OCI-LY1 (cell line): ENCODE measurements around the gene FLVCR1.
"Not testable (repeated sequence)": the region's sequence is repeated elsewhere in the genome, so short reads cannot be mapped to it uniquely, and the experiment has no call there.

Experiments
- H2AFZ ChIP-seq: fragments of 200-600 bp; sonication (generic), shearing (Covaris generic); 2 replicates; pipeline ENCODE4 v1.6.0; 2014; ENCODE audit warnings: antibody characterized with exemption, mild to moderate bottlenecking, low read length
- H3F3A ChIP-seq: fragments of 200-600 bp; sonication (generic), shearing (Covaris generic); 2 replicates; pipeline ENCODE4 v1.6.0; 2014; ENCODE audit warnings: mild to moderate bottlenecking, antibody characterized with exemption, low read length, moderate library complexity; ENCODE audit not compliant: insufficient read depth
- H3K27ac ChIP-seq: fragments of 200-600 bp; sonication (generic); 2 replicates; pipeline ENCODE4 v1.5.1; 2014; ENCODE audit warnings: low read length, mixed run types, mild to moderate bottlenecking, low read depth; ENCODE audit not compliant: poor library complexity, severe bottlenecking
- H3K27me3 ChIP-seq: fragments of 200-600 bp; sonication (generic); 2 replicates; pipeline ENCODE4 v1.6.0; 2014; ENCODE audit warnings: antibody characterized with exemption, mild to moderate bottlenecking, low read length, moderate library complexity; ENCODE audit not compliant: insufficient read depth
- H3K36me3 ChIP-seq: fragments of 200-600 bp; sonication (generic); 2 replicates; pipeline ENCODE4 v1.6.1; 2014; ENCODE audit warnings: mild to moderate bottlenecking, antibody characterized with exemption, low read length, moderate library complexity, mixed read lengths; ENCODE audit not compliant: insufficient read depth
- H3K4me1 ChIP-seq: fragments of 200-600 bp; sonication (generic); 2 replicates; pipeline ENCODE4 v1.5.1; 2014; ENCODE audit warnings: mild to moderate bottlenecking, low read length, moderate library complexity; ENCODE audit not compliant: insufficient read depth, severe bottlenecking
- H3K4me2 ChIP-seq: fragments of 200-600 bp; sonication (generic), shearing (Covaris generic); 2 replicates; pipeline ENCODE4 v1.6.1; 2014; ENCODE audit warnings: low read length
- H3K4me3 ChIP-seq: fragments of 200-600 bp; sonication (generic); 2 replicates; pipeline ENCODE4 v1.5.1; 2014; ENCODE audit warnings: low read length, low read depth, mild to moderate bottlenecking, mixed read lengths; ENCODE audit not compliant: poor library complexity, severe bottlenecking
- H3K79me2 ChIP-seq: fragments of 200-600 bp; shearing (Covaris generic); 2 replicates; pipeline ENCODE4 v1.6.1; 2016; ENCODE audit warnings: mixed run types, low read length, mixed read lengths; ENCODE audit not compliant: insufficient read depth
- H3K9ac ChIP-seq: fragments of 200-600 bp; sonication (generic), shearing (Covaris generic); 2 replicates; pipeline ENCODE4 v1.6.1; 2014; ENCODE audit warnings: mild to moderate bottlenecking, low read length, mixed read lengths
- H3K9me2 ChIP-seq: fragments of 200-600 bp; sonication (generic), shearing (Covaris generic); 2 replicates; pipeline ENCODE4 v1.6.1; 2014; ENCODE audit warnings: low read depth, mild to moderate bottlenecking, low read length, mixed read lengths
- H3K9me3 ChIP-seq: fragments of 200-600 bp; shearing (Covaris generic); 2 replicates; pipeline ENCODE4 v1.6.1; 2014; ENCODE audit warnings: low read length, mixed read lengths
- H4K20me1 ChIP-seq: fragments of 200-600 bp; sonication (generic), shearing (Covaris generic); 2 replicates; pipeline ENCODE4 v1.6.0; 2016; ENCODE audit warnings: mild to moderate bottlenecking, low read length; ENCODE audit not compliant: insufficient read depth
- EZH2 ChIP-seq: fragments of 200-600 bp; sonication (generic), shearing (Covaris generic); IDR thresholded peaks from 2 replicates; pipeline ENCODE4 v1.8.0; 2017; ENCODE audit warnings: borderline replicate concordance, mixed run types, mild to moderate bottlenecking, antibody characterized with exemption, low read length, moderate library complexity, mixed read lengths
- TF ChIP-seq, protein P1 (sequence below): fragments of 200-600 bp; sonication (generic), shearing (Covaris generic); IDR thresholded peaks from 2 replicates; pipeline ENCODE4 v1.5.1; 2017; ENCODE audit warnings: mild to moderate bottlenecking, antibody characterized with exemption, low read length, moderate library complexity, mixed read lengths

FLVCR1 gene

DNA sequence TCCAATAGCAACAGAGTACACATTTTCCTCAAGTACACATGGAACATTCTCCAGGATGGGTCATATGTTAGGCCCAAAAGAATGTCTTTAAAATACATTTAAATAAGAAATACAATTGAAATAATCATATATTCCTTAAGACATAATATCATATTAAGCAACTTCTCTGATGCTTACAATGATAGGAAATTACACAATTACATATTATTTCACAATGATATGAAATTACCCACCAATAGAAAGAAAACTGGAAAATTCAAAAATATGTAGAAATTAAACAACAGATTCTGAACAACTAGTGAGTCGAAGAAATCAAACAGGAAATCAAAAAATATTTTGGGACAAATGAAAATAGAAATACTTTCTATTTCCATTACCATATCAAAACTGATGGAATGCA lies 45.6 kb downstream of the FLVCR1 start:
- H3K27me3 ChIP-seq, result no peaks in the 10 kb centered on the region
- H3K9ac ChIP-seq, result no peak overlapping the region

GRCh38 chr1:212908071-212908470 lies 50.0 kb downstream of the FLVCR1 start:
- H3K9me3 ChIP-seq, H3K27ac ChIP-seq, H3K9ac ChIP-seq, H3K27me3 ChIP-seq, H3K4me3 ChIP-seq, H2AFZ ChIP-seq, H3F3A ChIP-seq, H3K79me2 ChIP-seq, H3K36me3 ChIP-seq, H3K4me2 ChIP-seq, H3K4me1 ChIP-seq, H3K9me2 ChIP-seq, H4K20me1 ChIP-seq: not testable (repeated sequence)

More for the DNA sequence above, 45.6 kb downstream of the FLVCR1 start:
- H3K79me2 ChIP-seq, result no peaks in the 10 kb centered on the region
- no peaks in the 10 kb centered on the region for H3K4me1 ChIP-seq
- H3K36me3 ChIP-seq, result peaks cover 15% of the 10 kb centered on the region
- no peaks in the 10 kb centered on the region for H3K9me2 ChIP-seq
- H3K27ac ChIP-seq, result no peak overlapping the region
- 0 out of 2 replicates have a peak, but pooled peaks cover 4% of the 10 kb centered on the region for H3K9me3 ChIP-seq
- H3F3A ChIP-seq, result no peaks in the 10 kb centered on the region
- H3K4me3 ChIP-seq, result no peak overlapping the region
- H3K4me2 ChIP-seq, result no peak overlapping the region
- H2AFZ ChIP-seq, result no peak overlapping the region
- no peaks in the 10 kb centered on the region for H4K20me1 ChIP-seq
- TF ChIP-seq, protein P1, sequence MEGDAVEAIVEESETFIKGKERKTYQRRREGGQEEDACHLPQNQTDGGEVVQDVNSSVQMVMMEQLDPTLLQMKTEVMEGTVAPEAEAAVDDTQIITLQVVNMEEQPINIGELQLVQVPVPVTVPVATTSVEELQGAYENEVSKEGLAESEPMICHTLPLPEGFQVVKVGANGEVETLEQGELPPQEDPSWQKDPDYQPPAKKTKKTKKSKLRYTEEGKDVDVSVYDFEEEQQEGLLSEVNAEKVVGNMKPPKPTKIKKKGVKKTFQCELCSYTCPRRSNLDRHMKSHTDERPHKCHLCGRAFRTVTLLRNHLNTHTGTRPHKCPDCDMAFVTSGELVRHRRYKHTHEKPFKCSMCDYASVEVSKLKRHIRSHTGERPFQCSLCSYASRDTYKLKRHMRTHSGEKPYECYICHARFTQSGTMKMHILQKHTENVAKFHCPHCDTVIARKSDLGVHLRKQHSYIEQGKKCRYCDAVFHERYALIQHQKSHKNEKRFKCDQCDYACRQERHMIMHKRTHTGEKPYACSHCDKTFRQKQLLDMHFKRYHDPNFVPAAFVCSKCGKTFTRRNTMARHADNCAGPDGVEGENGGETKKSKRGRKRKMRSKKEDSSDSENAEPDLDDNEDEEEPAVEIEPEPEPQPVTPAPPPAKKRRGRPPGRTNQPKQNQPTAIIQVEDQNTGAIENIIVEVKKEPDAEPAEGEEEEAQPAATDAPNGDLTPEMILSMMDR, result no peak
- TF ChIP-seq EZH2, result no peak

DNA sequence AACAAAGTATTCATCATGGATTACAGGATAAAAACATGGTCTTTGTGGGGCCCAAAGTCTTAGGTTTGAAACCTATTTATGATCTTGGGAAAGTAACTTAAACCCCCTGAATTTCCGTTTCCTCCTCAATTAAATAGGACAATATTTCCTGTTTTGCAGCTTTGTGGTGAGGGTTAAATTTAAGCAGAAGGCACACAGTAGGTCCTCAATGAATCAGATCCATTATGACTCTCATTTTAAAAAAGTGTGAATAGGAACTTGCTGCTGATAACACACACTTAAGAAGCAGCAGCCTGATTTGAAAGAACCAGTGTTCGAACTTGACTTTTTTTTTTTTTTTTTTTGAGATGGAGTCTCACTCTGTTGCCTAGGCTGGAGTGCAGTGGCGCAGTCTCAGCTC lies 50.9 kb downstream of the FLVCR1 start:
- Histone ChIP-seq H3K36me3 (no peaks in the 10 kb centered on the region), H3K27me3 (no peaks in the 10 kb centered on the region), H3K79me2 (no peaks in the 10 kb centered on the region), H3K4me2 (no peak overlapping the region), H2AFZ (no peak overlapping the region), H3K9ac (no peak overlapping the region), H3K4me3 (no peak overlapping the region), H3K27ac (no peak overlapping the region), H3F3A (no peaks in the 10 kb centered on the region), H3K9me2 (no peaks in the 10 kb centered on the region), H4K20me1 (no peaks in the 10 kb centered on the region), H3K9me3 (0 out of 2 replicates have a peak, but pooled peaks cover 4% of the 10 kb centered on the region), H3K4me1 (no peaks in the 10 kb centered on the region)
- TF ChIP-seq, protein P1, result no peak
- TF ChIP-seq EZH2, result no peak

DNA sequence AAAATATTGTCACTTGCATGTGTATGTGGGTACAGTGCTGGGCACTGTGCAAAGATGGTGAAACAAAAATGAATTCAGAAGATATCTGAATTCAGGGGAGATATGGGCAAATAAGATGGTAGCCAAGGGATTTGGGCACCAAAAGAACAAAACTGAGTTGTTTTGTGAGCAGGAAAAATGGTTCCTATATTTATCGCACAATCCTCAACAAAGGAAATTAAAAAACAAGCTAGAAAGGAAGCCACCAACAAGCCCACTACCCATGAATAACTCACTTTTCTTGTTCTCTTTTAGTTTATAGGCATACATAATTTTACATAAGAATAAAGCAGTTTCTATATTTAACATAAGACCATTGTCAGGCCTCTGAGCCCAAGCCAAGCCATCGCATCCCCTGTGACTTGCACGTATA lies 51.6 kb downstream of the FLVCR1 start:
- Histone ChIP-seq H3K4me1 (no peaks in the 10 kb centered on the region), H3K9me2 (no peaks in the 10 kb centered on the region), H4K20me1 (no peaks in the 10 kb centered on the region), H3K9ac (no peak overlapping the region), H3K36me3 (no peaks in the 10 kb centered on the region), H3K27ac (no peak overlapping the region), H3K27me3 (no peaks in the 10 kb centered on the region), H3K4me3 (no peak overlapping the region), H3K79me2 (no peaks in the 10 kb centered on the region), H2AFZ (no peak overlapping the region), H3K9me3 (0 out of 2 replicates have a peak, but pooled peaks cover 4% of the 10 kb centered on the region), H3F3A (no peaks in the 10 kb centered on the region), H3K4me2 (no peak overlapping the region)
- TF ChIP-seq EZH2, result no peak
- TF ChIP-seq, protein P1, result no peak

GRCh38 chr1:212910213-212910612 lies 52.1 kb downstream of the FLVCR1 start:
- H3K27me3 ChIP-seq, H3K4me2 ChIP-seq, H3K4me1 ChIP-seq, H3K79me2 ChIP-seq, H3K9me3 ChIP-seq, H2AFZ ChIP-seq, H3K36me3 ChIP-seq, H3K9me2 ChIP-seq, H3K4me3 ChIP-seq, H3K27ac ChIP-seq, H3F3A ChIP-seq, H4K20me1 ChIP-seq, H3K9ac ChIP-seq: not testable (repeated sequence)
